Measurements from ENCODE around the gene BCL6.

The BCL6 gene

GRCh38 chr3:187745201-187746058 lies at the start of gene BCL6:
Gene BCL6, minus strand, starts transcription at chr3:187745468. Its CDS starts 11,775 bp downstream, at chr3:187733693.
- H3K9ac ChIP-seq (ENCODE audit: insufficient read length): peak within 1 kb of the TSS; percentile 97
- peak; percentile 97 for DNase-seq (ENCODE audit: low read depth, low spot score)
- peak within 1 kb of the TSS; percentile 98 for H3K27ac ChIP-seq
- H3K36me3 ChIP-seq (ENCODE audit: insufficient read depth, low read length): no peaks in the 10 kb centered on the region
- H3K4me3 ChIP-seq: peak within 1 kb of the TSS; percentile 87
- no peaks in the 10 kb centered on the region for H3K9me3 ChIP-seq (ENCODE audit: low read depth, low read length)
- no peak for TF ChIP-seq EZH2 (IDR thresholded peaks at IDR 0.05)
- peak; percentile 97 for TF ChIP-seq POLR2AphosphoS5 (IDR thresholded peaks at IDR 0.05; ENCODE audit: borderline replicate concordance, low read depth, low read length)
- TF ChIP-seq FOXP2 (optimal IDR thresholded peaks at IDR 0.05; ENCODE audit: control extremely low read depth, extremely low read length, insufficient read depth): no peak

DNA sequence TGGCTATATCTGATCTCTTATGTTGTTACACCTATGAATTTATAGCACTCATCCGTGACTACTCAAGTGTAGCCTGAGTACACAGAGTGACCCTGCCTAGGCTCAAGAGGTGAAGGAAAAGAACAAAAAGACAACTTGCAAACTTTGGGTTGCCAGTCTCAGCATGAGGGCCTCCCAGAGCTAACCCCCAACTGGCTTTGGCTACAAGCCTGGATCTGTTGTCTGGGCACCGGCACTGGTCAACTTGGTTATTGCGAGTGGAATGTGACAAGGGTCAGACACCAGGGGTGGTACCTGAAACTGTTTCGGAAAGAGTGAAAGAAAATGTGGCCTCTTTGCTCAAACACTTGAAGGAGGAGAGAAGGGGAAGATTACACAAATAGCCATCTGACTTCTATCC lies 49.5 kb upstream of the BCL6 start:
- TF ChIP-seq FOXP2 (optimal IDR thresholded peaks at IDR 0.05; ENCODE audit: control extremely low read depth, extremely low read length, insufficient read depth) (no peak), EZH2 (IDR thresholded peaks at IDR 0.05) (no peak), POLR2AphosphoS5 (IDR thresholded peaks at IDR 0.05; ENCODE audit: borderline replicate concordance, low read depth, low read length) (no peak)
- DNase-seq (ENCODE audit: low read depth, low spot score): no peak
- Histone ChIP-seq H3K9me3 (ENCODE audit: low read depth, low read length) (no peaks in the 10 kb centered on the region), H3K4me3 (no peak overlapping the region), H3K36me3 (ENCODE audit: insufficient read depth, low read length) (no peaks in the 10 kb centered on the region), H3K27ac (no peak overlapping the region), H3K9ac (ENCODE audit: insufficient read length) (no peak overlapping the region)

DNA sequence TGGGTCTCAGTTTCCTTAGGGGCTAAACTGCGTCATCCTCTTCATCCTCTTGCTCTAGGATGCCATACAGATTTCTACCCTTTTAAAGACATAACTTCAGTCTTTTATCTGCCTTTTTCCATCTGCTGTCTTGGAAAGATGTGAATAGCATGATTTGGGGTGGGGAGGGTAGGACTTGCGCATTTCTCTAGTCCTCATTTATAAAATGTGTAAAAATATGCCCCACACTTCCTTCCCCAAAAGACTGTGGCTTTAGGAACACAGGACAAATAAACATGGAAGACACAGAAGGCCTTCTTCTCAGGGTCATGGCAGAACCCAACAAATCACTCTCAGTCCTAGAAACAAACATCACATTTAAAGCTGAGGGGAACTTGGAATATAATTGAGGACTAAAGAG lies 48.4 kb upstream of the BCL6 start:
- DNase-seq (ENCODE audit: low read depth, low spot score): no peak
- H3K4me3 ChIP-seq: no peak overlapping the region
- TF ChIP-seq POLR2AphosphoS5 (IDR thresholded peaks at IDR 0.05; ENCODE audit: borderline replicate concordance, low read depth, low read length) (no peak), EZH2 (IDR thresholded peaks at IDR 0.05) (no peak), FOXP2 (optimal IDR thresholded peaks at IDR 0.05; ENCODE audit: control extremely low read depth, extremely low read length, insufficient read depth) (no peak)
- no peaks in the 10 kb centered on the region for H3K36me3 ChIP-seq (ENCODE audit: insufficient read depth, low read length)
- H3K9me3 ChIP-seq (ENCODE audit: low read depth, low read length): no peaks in the 10 kb centered on the region
- H3K27ac ChIP-seq: no peak overlapping the region
- H3K9ac ChIP-seq (ENCODE audit: insufficient read length): no peak overlapping the region

DNA sequence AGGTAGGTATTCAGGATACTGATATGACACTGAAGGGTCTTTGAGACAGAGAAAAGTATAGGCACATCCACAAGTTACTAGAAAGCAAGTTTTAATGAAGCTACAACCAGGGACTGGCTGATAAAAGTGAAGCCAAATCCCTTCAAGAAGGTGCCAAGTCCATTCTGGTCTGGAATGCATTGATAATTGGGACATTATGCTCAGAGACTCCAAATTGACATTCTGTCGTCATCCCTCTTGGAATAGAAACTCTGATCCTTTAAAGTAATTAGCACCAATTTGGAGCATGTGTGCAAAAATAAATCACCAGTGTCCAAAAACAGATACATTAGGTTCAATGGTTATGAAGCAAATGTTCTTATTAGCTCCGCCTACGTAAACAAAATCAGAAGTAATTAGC lies 47.3 kb upstream of the BCL6 start:
- Histone ChIP-seq H3K27ac (no peak overlapping the region), H3K9me3 (ENCODE audit: low read depth, low read length) (no peaks in the 10 kb centered on the region), H3K4me3 (no peak overlapping the region), H3K36me3 (ENCODE audit: insufficient read depth, low read length) (no peaks in the 10 kb centered on the region), H3K9ac (ENCODE audit: insufficient read length) (no peak overlapping the region)
- DNase-seq (ENCODE audit: low read depth, low spot score): no peak
- TF ChIP-seq EZH2 (IDR thresholded peaks at IDR 0.05) (no peak), POLR2AphosphoS5 (IDR thresholded peaks at IDR 0.05; ENCODE audit: borderline replicate concordance, low read depth, low read length) (no peak), FOXP2 (optimal IDR thresholded peaks at IDR 0.05; ENCODE audit: control extremely low read depth, extremely low read length, insufficient read depth) (no peak)

- Histone ChIP-seq H3K4me3 (no peak overlapping the region), H3K36me3 (ENCODE audit: insufficient read depth, low read length) (no peaks in the 10 kb centered on the region), H3K27ac (no peak overlapping the region), H3K9ac (ENCODE audit: insufficient read length) (no peak overlapping the region), H3K9me3 (ENCODE audit: low read depth, low read length) (no peaks in the 10 kb centered on the region)
- no peak for DNase-seq (ENCODE audit: low read depth, low spot score)
- TF ChIP-seq POLR2AphosphoS5 (IDR thresholded peaks at IDR 0.05; ENCODE audit: borderline replicate concordance, low read depth, low read length) (no peak), FOXP2 (optimal IDR thresholded peaks at IDR 0.05; ENCODE audit: control extremely low read depth, extremely low read length, insufficient read depth) (no peak), EZH2 (IDR thresholded peaks at IDR 0.05) (no peak)
These were observed 44.6 kb upstream of the BCL6 start for GRCh38 chr3:187789872-187790271.

- Histone ChIP-seq H3K36me3 (ENCODE audit: insufficient read depth, low read length) (no peaks in the 10 kb centered on the region), H3K4me3 (no peak overlapping the region), H3K9ac (ENCODE audit: insufficient read length) (no peak overlapping the region), H3K9me3 (ENCODE audit: low read depth, low read length) (no peaks in the 10 kb centered on the region), H3K27ac (no peak overlapping the region)
- no peak for DNase-seq (ENCODE audit: low read depth, low spot score)
- TF ChIP-seq EZH2 (IDR thresholded peaks at IDR 0.05) (no peak), POLR2AphosphoS5 (IDR thresholded peaks at IDR 0.05; ENCODE audit: borderline replicate concordance, low read depth, low read length) (no peak), FOXP2 (optimal IDR thresholded peaks at IDR 0.05; ENCODE audit: control extremely low read depth, extremely low read length, insufficient read depth) (no peak)
These were observed 44.0 kb upstream of the BCL6 start for GRCh38 chr3:187788984-187789857.

DNA sequence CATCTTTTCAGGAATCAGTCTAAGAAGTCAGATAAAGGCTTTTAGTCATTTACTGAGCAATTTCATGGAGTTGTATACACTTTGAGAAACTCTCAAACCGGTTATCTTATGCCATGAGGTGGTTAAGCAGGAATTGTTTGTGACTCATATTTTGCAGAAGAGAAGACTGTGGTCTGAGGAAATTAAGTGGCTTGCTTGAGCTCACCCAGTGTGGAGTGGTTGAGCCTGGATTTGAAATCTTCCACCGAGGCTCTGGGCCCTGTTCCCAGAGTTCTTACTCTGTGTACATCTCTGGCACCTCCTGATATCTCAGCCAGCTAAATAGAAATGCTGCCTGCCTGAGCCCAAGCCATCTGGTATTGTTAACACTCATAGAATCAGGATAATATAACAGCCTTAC lies 37.8 kb upstream of the BCL6 start:
- no peak overlapping the region for H3K4me3 ChIP-seq
- no peak for DNase-seq (ENCODE audit: low read depth, low spot score)
- no peaks in the 10 kb centered on the region for H3K9me3 ChIP-seq (ENCODE audit: low read depth, low read length)
- no peaks in the 10 kb centered on the region for H3K36me3 ChIP-seq (ENCODE audit: insufficient read depth, low read length)
- H3K27ac ChIP-seq: no peak overlapping the region
- TF ChIP-seq POLR2AphosphoS5 (IDR thresholded peaks at IDR 0.05; ENCODE audit: borderline replicate concordance, low read depth, low read length): no peak
- TF ChIP-seq FOXP2 (optimal IDR thresholded peaks at IDR 0.05; ENCODE audit: control extremely low read depth, extremely low read length, insufficient read depth): no peak
- no peak for TF ChIP-seq EZH2 (IDR thresholded peaks at IDR 0.05)
- no peak overlapping the region for H3K9ac ChIP-seq (ENCODE audit: insufficient read length)

DNA sequence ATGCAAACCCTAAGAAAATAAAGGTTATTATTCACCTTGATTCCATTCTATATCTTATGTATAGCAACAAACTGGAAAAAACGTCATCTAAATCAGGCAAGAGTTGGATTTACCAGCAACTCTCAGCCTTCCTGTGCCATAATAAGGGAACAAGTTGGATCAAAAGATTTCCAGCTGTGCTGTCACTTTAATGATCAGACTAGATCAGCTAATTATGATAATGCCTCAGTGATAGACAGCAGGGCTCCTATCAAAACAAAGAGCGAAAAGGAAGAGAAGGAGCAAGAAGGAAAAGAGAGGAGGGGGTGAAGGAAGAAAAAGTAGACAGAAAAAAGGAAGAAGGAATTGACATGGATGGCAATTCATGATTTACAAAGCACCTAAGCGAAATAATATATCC lies 36.7 kb upstream of the BCL6 start:
- Histone ChIP-seq H3K27ac (no peak overlapping the region), H3K9ac (ENCODE audit: insufficient read length) (no peak overlapping the region), H3K36me3 (ENCODE audit: insufficient read depth, low read length) (no peaks in the 10 kb centered on the region), H3K4me3 (no peak overlapping the region), H3K9me3 (ENCODE audit: low read depth, low read length) (no peaks in the 10 kb centered on the region)
- TF ChIP-seq FOXP2 (optimal IDR thresholded peaks at IDR 0.05; ENCODE audit: control extremely low read depth, extremely low read length, insufficient read depth): no peak
- TF ChIP-seq EZH2 (IDR thresholded peaks at IDR 0.05): no peak
- TF ChIP-seq POLR2AphosphoS5 (IDR thresholded peaks at IDR 0.05; ENCODE audit: borderline replicate concordance, low read depth, low read length): no peak
- DNase-seq (ENCODE audit: low read depth, low spot score): no peak

Measured in SK-N-MC (cell line).